HepG2 (cell line): Measurements from ENCODE around the gene C20orf202. TPM values are rescaled to one million over a fixed set of nuclear protein-coding genes. Genes with fewer than 3 reads are reported as not detected.

Source experiments
- ATAC-seq: fragments of 200-7000 bp; cut with Tn5 transposase; 3 replicates; pipeline ENCODE4 v1.9.1; 2020; ENCODE audit warnings: mild to moderate bottlenecking, moderate library complexity
- BruUV-seq: library from RNA; stranded (reverse); fragments of 400-500 nt; replicated peaks from 2 replicates; lab custom pipeline; 2021; lab: Mats Ljungman, UMichigan
- CTCF ChIA-PET: fragments of 300-600 bp; formaldehyde crosslinking; extraction: SDS; loops from one replicate; lab custom pipeline; 2021; ENCODE audit warnings: low total read pairs, inconsistent platforms, low intra/inter-chr PET ratio; lab: Yijun Ruan, JAX
- POLR2A ChIA-PET: fragments of 350-600 bp; sonication (Branson Sonifier 250); formaldehyde crosslinking; loops from one replicate; lab custom pipeline; 2020; ENCODE audit warnings: antibody characterized with exemption, inconsistent platforms; lab: Yijun Ruan, JAX
- DNase-seq: peaks from one replicate; pipeline ENCODE4 v3.0.0-alpha.2; 2015; ENCODE audit warnings: low spot score
- FAIRE-seq: peaks from 3 replicates; lab custom pipeline; 2011; peaks lifted over from hg19 to GRCh38; lab: Jason Lieb, UNC
- H2AFZ ChIP-seq: one replicate; pipeline ENCODE4 v1.6.1; 2011; ENCODE audit warnings: low read length, inconsistent platforms
- H3K27ac ChIP-seq: fragments of 300-600 bp; 3 replicates; pipeline ENCODE4 v1.8.0; 2011; ENCODE audit warnings: mixed run types, mild to moderate bottlenecking, mixed read lengths, low read length, inconsistent platforms; ENCODE audit not compliant: insufficient read depth; ENCODE audit errors: extremely low read length
- H3K27me3 ChIP-seq, 2 experiments: fragments of 200-600 bp in 1 of 2; 2 replicates in 1 of 2; 3 replicates in 1 of 2; pipeline versions ENCODE4 v1.6.0 to v1.8.0; 2011; ENCODE audit warnings: low read length in 2 of 2, mild to moderate bottlenecking in 2 of 2, moderate library complexity in 2 of 2, inconsistent platforms in 1 of 2; ENCODE audit not compliant: insufficient read depth in 2 of 2, control insufficient read depth in 1 of 2
- H3K36me3 ChIP-seq, 2 experiments: fragments of 200-600 bp in 1 of 2; replicated peaks in 1 of 2; 2 replicates in 1 of 2; 3 replicates in 1 of 2; pipeline versions ENCODE4 v1.5.1 to v1.8.0; 2011; ENCODE audit warnings: low read length in 2 of 2, inconsistent platforms in 1 of 2; ENCODE audit not compliant: insufficient read depth in 2 of 2, control insufficient read depth in 1 of 2
- H3K4me1 ChIP-seq: 2 replicates; pipeline ENCODE4 v1.5.1; 2012; ENCODE audit warnings: low read length, inconsistent platforms; ENCODE audit not compliant: insufficient read depth
- H3K4me2 ChIP-seq: 2 replicates; pipeline ENCODE4 v1.6.0; 2011; ENCODE audit warnings: low read depth, low read length, inconsistent platforms
- H3K4me3 ChIP-seq, 3 experiments: fragments of 200-600 bp in 1 of 3; sonication (generic), shearing (Covaris generic) in 1 of 3; replicated peaks in 1 of 3; 2 replicates each; pipeline ENCODE4 v1.5.1; 2011 to 2016; ENCODE audit warnings: low read length in 3 of 3, inconsistent platforms in 2 of 3, low read depth in 2 of 3, mild to moderate bottlenecking in 2 of 3, control low read depth in 1 of 3, mixed read lengths in 1 of 3; ENCODE audit not compliant: insufficient read depth in 1 of 3
- H3K79me2 ChIP-seq: one replicate; pipeline ENCODE4 v1.6.1; 2011; ENCODE audit warnings: low read length, inconsistent platforms; ENCODE audit not compliant: insufficient read depth
- H3K9ac ChIP-seq: 2 replicates; pipeline ENCODE4 v1.6.0; 2011; ENCODE audit warnings: mild to moderate bottlenecking, low read depth, low read length, inconsistent platforms; ENCODE audit not compliant: insufficient read depth
- H3K9me3 ChIP-seq: 2 replicates; pipeline ENCODE4 v1.5.1; 2012; ENCODE audit warnings: mild to moderate bottlenecking, low read length
- H4K20me1 ChIP-seq: 2 replicates; pipeline ENCODE4 v1.6.0; 2011; ENCODE audit warnings: inconsistent platforms, mild to moderate bottlenecking, low read length, moderate library complexity; ENCODE audit not compliant: insufficient read depth
- ASH2L ChIP-seq: fragments of 300-600, 200-600 bp; sonication (generic); IDR thresholded peaks from 2 replicates; pipeline ENCODE4 v1.7.0; 2017; ENCODE audit warnings: low read depth, mild to moderate bottlenecking, moderate library complexity, mixed read lengths, low read length; ENCODE audit not compliant: insufficient read length
- MNT ChIP-seq: fragments of 450-650 bp; IDR thresholded peaks from 2 replicates; pipeline ENCODE4 v1.6.1; 2016
- PATZ1 ChIP-seq: sonication (generic); formaldehyde crosslinking; IDR thresholded peaks from 2 replicates; pipeline ENCODE4 v1.4.0; 2020; ENCODE audit warnings: missing genetic modification reagents
- TARDBP ChIP-seq: sonication (generic); formaldehyde crosslinking; IDR thresholded peaks from 2 replicates; pipeline ENCODE4 v1.8.0; 2022; ENCODE audit warnings: mild to moderate bottlenecking, missing genetic modification reagents
- ZBTB14 ChIP-seq: sonication (generic); formaldehyde crosslinking; IDR thresholded peaks from 2 replicates; pipeline ENCODE4 v1.4.0; 2020; ENCODE audit warnings: missing genetic modification reagents
- ZNF121 ChIP-seq: sonication (generic); formaldehyde crosslinking; IDR thresholded peaks from 2 replicates; pipeline ENCODE4 v1.5.0; 2020; ENCODE audit warnings: mild to moderate bottlenecking, missing genetic modification reagents
- whole genome bisulfite sequencing: methylation state at CpG from one replicate; pipeline ENCODE4 v1.1.6; 2017; ENCODE audit warnings: low lambda C conversion rate; 5-methylcytosine and 5-hydroxymethylcytosine counted together
- in situ Hi-C: cut with HindIII; loops from 2 replicates; pipeline ENCODE4 v1.10.0; 2017; ENCODE audit warnings: low pct_unique_long_range_greater_than_20kb; ENCODE audit not compliant: extremely low pct_ligation_motif_present
- intact Hi-C: fragments of 100-400 bp; cut with micrococcal nuclease; formaldehyde crosslinking; loops from one replicate; pipeline ENCODE4 v1.10.0; 2022; ENCODE audit not compliant: unreplicated experiment
- polyA plus RNA-seq, 8 experiments: library from polyadenylated mRNA; depleted of rRNA in 3 of 8; stranded (reverse) in 7 of 8; unstranded in 1 of 8; fragments of >200 nt; fragmentation: Illumina TruSeq in 4 of 8; extraction: Trizol in 4 of 8; gene quantifications; 2 replicates each; pipeline versions ENCODE4 v1.2.1 to v1.2.3, GENCODE V29; 2011 to 2016; ENCODE audit warnings: low read depth in 4 of 8, missing spikeins in 1 of 8, mixed read lengths in 1 of 8; ENCODE audit not compliant: insufficient read depth in 1 of 8
- total RNA-seq, 5 experiments: library from RNA; depleted of rRNA; stranded (reverse); fragments of >200 nt; fragmentation: Illumina TruSeq; extraction: Trizol; gene quantifications; 2 replicates each; pipeline ENCODE4 v1.2.3, GENCODE V29; 2016; ENCODE audit warnings: low read depth in 1 of 5

C20orf202 gene
- total and polyA plus RNA-seq, 2 of the 13 experiments (the other 11 are each of a cell fraction or from before 2014, with no cell fraction given): 0.20 to 1.2 TPM

- TF ChIP-seq PATZ1 (CRISPR knock-in tag) (no peak), TARDBP (CRISPR knock-in tag) (no peak), ZBTB14 (CRISPR knock-in tag) (no peak), ZNF121 (CRISPR knock-in tag) (no peak)
- TF ChIP-seq, all 625 proteins: peak for 0
Measured at GRCh38 chr20:1197801-1198200, 5.5 kb upstream of the C20orf202 start (continued).

GRCh38 chr20:1198751-1199150, 4.5 kb upstream of the C20orf202 start:
- no peak for FAIRE-seq
- WGBS: 82% methylated on average over 5 of the region's 5 CpGs
- in situ Hi-C loops (no loop called here), intact Hi-C loops (no loop called here)
- Histone ChIP-seq H4K20me1 (no peaks in the 10 kb centered on the region), H3K36me3 (no peaks in the 10 kb centered on the region), H3K4me1 (no peaks in the 10 kb centered on the region), H3K4me2 (no peak overlapping the region), H3K4me3 (no peak overlapping the region), H3K9ac (no peak overlapping the region), H3K79me2 (no peaks in the 10 kb centered on the region), H3K27me3 (peaks cover 2 to 14% of the 10 kb centered on the region in 2 experiments; a peak in 3 of 5 replicates), H2AFZ (no peak overlapping the region), H3K9me3 (no peaks in the 10 kb centered on the region), H3K27ac (no peak overlapping the region)
- POLR2A ChIA-PET: no interaction called here
- CTCF ChIA-PET: no interaction called here
- 0 out of 2 replicates have a peak, but pooled peaks have one; percentile 13 for TF ChIP-seq MNT
- no peak for TF ChIP-seq ASH2L
- ATAC-seq: no peak
- BruUV-seq: no TSS peak
- DNase-seq: no peak
